ENCODE data around the gene BEND5. TPM values are rescaled to one million over a fixed set of nuclear protein-coding genes. Genes with fewer than 3 reads are reported as not detected.

The BEND5 gene
- total and polyA plus RNA-seq, 2 of the 8 experiments (the other 6 are each of a cell fraction or from before 2014, with no cell fraction given) = 3.8 to 7.5 TPM

- Histone ChIP-seq H3K9ac (replicated peaks in 1 of 4; ENCODE audit: extremely low read depth in 1 of 4, low read depth in 3 of 4, low read length in 3 of 4) (no peak overlapping the region), H3K4me3 (ENCODE audit: extremely low read depth in 1 of 4, insufficient read depth in 2 of 4, low read depth in 3 of 4, low read length in 4 of 4) (no peak overlapping the region), H3K4me1 (replicated peaks in 1 of 4; ENCODE audit: control insufficient read depth in 3 of 4, insufficient read depth in 4 of 4, low read length in 3 of 4) (peaks cover 0 to 2% (median under 1%) of the 10 kb centered on the region in 4 experiments; a peak in 1 of 7 replicates), H3K23ac (ENCODE audit: insufficient read length) (no peak overlapping the region), H2BK5ac (ENCODE audit: low read depth, low read length) (no peak overlapping the region), H4K8ac (ENCODE audit: extremely low read depth, insufficient read depth, low read length) (no peak overlapping the region), H3K23me2 (ENCODE audit: low read depth, low read length) (peaks cover 2% of the 10 kb centered on the region; the same call in 1 of the 2 replicates), H2BK15ac (ENCODE audit: low read length) (no peak overlapping the region), H4K20me1 (replicated peaks in 1 of 2; ENCODE audit: control insufficient read depth in 1 of 2, insufficient read depth in 2 of 2, low read length in 2 of 2) (no peaks in the 10 kb centered on the region), H3K27ac (ENCODE audit: low read depth, low read length) (no peak overlapping the region), H3K56ac (replicated peaks; ENCODE audit: insufficient read length, low read depth, low read length) (no peak overlapping the region), H3K14ac (ENCODE audit: insufficient read length) (no peak overlapping the region), H3K36me3 (ENCODE audit: control insufficient read depth in 2 of 4, insufficient read depth in 4 of 4, low read length in 3 of 4) (peaks cover 0 to 15% (median 8%) of the 10 kb centered on the region in 4 experiments; a peak in 4 of 8 replicates), H4K91ac (replicated peaks; ENCODE audit: insufficient read length, low read length) (no peak overlapping the region), H2AK5ac (ENCODE audit: low read depth, low read length) (no peak overlapping the region), H3K79me2 (ENCODE audit: control insufficient read depth in 1 of 2, insufficient read depth in 2 of 2, low read length in 2 of 2) (no peaks in the 10 kb centered on the region), H3K27me3 (replicated peaks in 1 of 4; ENCODE audit: control insufficient read depth in 3 of 4, extremely low read depth in 1 of 4, insufficient read depth in 3 of 4, low read length in 3 of 4) (no peaks in the 10 kb centered on the region), H2BK12ac (ENCODE audit: low read depth, low read length) (no peak overlapping the region), H2BK120ac (replicated peaks; ENCODE audit: low read depth, low read length) (no peak overlapping the region), H3K18ac (ENCODE audit: extremely low read depth, low read length) (no peak overlapping the region), H4K5ac (ENCODE audit: insufficient read length, low read depth, low read length) (no peak overlapping the region), H3K4me2 (ENCODE audit: insufficient read depth in 1 of 2, low read depth in 2 of 2, low read length in 2 of 2) (no peak overlapping the region), H3K4ac (replicated peaks; ENCODE audit: insufficient read length, low read depth, low read length) (no peak overlapping the region), H3K9me3 (ENCODE audit: insufficient read depth in 2 of 2, low read depth in 1 of 2, low read length in 1 of 2) (no peaks in the 10 kb centered on the region), H3K79me1 (ENCODE audit: low read depth, low read length) (no peaks in the 10 kb centered on the region), H2AFZ (ENCODE audit: low read length) (no peak overlapping the region), H2BK20ac (ENCODE audit: low read length) (no peak overlapping the region)
- DNase-seq (ENCODE audit: low read depth in 1 of 2, low spot score in 2 of 2) (no peak), FAIRE-seq (no peak)
- POLR2A ChIA-PET (ENCODE audit: partially characterized antibody) = no interaction called here
- WGBS, 2 experiments (ENCODE audit: extremely low coverage in 1 of 2, insufficient coverage in 1 of 2, insufficient read length in 1 of 2, insufficient replicate concordance in 2 of 2, low coverage in 1 of 2, low lambda C conversion rate in 2 of 2, missing lambda C conversion rate in 1 of 2) = 84% methylated on average over 6 of the region's 6 CpGs; no CpG with 5 or more reads in 1 of the 2 experiments
- CTCF ChIA-PET (ENCODE audit: partially characterized antibody) = interaction anchor here (1.1 to 1.2 kb wide), 3 partner anchors 17 to 205 kb away, joined by 3 to 6 read pairs (median 4); no protein-coding TSS in a partner anchor
- TF ChIP-seq SP2 (IDR thresholded peaks at IDR 0.05; ENCODE audit: low read length) (no peak), HDAC2 (IDR thresholded peaks at IDR 0.05; ENCODE audit: borderline replicate concordance in 1 of 2, low read depth in 2 of 2, low read length in 2 of 2) (no peak), SP1 (IDR thresholded peaks at IDR 0.05; ENCODE audit: low read depth, low read length) (no peak), CBX8 (IDR thresholded peaks at IDR 0.05; ENCODE audit: borderline replicate concordance, low read depth, low read length) (no peak), CBX5 (IDR thresholded peaks at IDR 0.05; ENCODE audit: low read depth, low read length) (no peak), CHD2 (IDR thresholded peaks at IDR 0.05; ENCODE audit: low read length) (no peak), USF2 (IDR thresholded peaks at IDR 0.05; ENCODE audit: low read length) (no peak), CHD1 (IDR thresholded peaks at IDR 0.05; ENCODE audit: low read depth, low read length) (no peak), POU5F1 (IDR thresholded peaks at IDR 0.05; ENCODE audit: low read depth, low read length) (no peak), NRF1 (IDR thresholded peaks at IDR 0.05; ENCODE audit: low read depth, low read length) (no peak), RNF2 (IDR thresholded peaks at IDR 0.05; ENCODE audit: borderline replicate concordance, low read depth, low read length, missing control alignments, poor library complexity, severe bottlenecking) (no peak), KDM1A (IDR thresholded peaks at IDR 0.05; ENCODE audit: borderline replicate concordance, low read length) (no peak), CTBP2 (IDR thresholded peaks at IDR 0.05; ENCODE audit: borderline replicate concordance, insufficient read depth, insufficient read length, low read length) (no peak)
Observed at GRCh38 chr1:48735796-48736195, 40.9 kb downstream of the BEND5 start.

Data from H1 (cell line).